ENCODE measurements around the gene CCNT1.
"Not testable (repeated sequence)": the region's sequence is repeated elsewhere in the genome, so short reads cannot be mapped to it uniquely, and the experiment has no call there.

The CCNT1 gene

DNA sequence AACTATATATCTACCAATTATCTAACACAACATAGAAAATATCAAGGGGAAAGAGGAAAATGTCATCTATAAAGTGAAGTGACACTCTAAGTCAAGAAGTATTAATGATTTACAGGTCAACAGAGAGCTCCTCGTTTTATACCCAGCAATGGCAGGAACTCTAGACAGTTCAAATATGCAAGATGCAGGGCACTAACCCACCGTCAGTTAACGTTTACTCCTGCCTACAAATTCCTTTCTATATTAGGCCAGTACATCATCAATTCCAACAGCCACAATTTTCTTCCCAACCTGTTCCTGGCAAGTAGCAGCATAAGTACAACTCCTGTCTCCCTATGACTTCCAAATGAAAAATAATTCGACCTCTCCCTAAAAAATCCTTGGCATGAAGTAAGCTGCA is 25.5 kb downstream of the CCNT1 start:
- FAIRE-seq: no peak

DNA sequence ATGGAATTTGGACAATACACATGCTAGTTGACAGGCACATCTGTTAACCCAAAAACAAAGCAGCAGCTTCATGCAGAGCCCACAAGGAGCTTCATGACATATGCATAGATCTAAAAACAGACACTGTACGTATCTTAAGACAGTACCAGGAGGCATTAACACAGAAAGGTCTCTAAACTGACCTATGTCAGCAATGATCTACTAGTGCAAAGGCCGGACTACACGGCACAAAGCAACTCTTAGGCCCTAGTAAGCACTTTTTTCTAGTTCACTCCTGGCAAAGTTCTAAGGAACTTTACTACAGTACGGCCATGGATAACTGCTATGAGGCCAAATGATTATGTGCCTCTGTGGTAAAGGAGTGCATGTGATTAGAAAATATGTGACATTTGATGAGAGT is 26.1 kb downstream of the CCNT1 start:
- FAIRE-seq: no peak

DNA sequence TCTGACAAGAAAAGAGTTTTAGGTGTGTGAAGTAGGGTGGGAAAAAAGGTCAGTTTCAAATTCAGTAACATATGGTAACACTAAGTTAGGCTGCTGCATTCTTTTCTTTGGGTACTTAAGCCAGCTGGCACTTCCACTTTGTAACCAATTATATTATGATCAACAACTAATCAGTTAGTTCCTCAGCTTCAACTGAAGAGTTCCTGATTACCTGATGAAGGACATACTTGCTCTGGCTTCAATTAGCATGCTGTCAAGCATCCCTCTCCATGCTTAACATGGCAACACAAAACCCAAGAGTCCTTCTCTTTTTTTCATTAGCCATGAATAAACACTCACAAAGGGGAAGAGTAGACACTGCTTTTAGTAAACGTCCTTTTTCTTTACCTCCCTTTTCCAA is 27.7 kb downstream of the CCNT1 start:
- FAIRE-seq: no peak

DNA sequence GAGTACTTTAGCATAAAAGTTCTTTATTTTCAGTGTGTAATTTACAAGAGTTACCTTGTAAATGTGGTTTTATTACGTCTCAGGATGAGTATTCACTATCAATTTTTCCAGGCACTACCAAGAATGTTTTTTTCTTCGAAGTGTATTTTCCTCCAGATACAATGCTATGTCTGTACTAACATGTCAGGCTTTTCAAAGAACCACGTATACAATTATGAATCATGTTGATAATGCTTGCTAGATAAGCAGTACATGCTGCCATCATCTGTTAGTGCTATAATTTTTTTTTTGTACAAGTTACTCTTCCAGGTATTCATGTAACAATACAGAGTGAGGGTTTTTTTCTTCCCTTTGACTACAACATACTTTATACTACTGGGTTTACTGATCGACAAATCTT is 28.9 kb downstream of the CCNT1 start:
- FAIRE-seq: no peak

DNA sequence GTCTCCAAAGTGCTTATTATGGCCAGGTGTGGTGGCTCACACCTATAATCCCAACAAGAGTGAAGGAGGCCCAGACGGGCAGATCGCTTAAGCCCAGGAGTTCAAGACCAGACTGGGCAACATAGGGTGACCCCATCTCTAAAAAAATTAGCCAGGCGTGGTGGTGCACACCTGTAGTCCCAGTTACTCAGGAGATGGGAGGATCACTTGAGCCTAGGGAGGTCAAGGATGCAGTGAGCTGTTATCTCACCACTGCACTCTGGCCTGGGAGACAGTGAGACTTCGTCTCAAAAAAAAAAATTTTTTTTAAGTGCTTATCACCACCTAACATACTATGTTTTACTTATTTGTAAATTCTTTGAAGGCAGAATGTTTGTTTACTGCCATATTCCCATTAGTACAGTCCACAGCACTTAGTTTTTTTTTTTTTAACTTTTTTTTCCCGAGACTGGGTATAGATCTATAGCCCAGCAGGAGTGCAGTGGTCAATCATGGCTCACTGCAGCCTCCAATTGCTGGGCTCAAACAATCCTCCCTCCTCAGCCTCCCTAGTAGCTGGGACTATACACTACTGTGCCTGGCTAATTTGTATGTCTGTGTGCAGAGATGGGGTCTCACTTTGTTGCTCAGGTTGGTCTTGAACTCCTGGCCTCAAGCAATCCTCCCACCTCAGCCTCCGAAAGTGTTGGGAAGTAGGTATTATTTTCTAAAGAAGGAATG is 29.7 kb downstream of the CCNT1 start:
- FAIRE-seq: no peak

DNA sequence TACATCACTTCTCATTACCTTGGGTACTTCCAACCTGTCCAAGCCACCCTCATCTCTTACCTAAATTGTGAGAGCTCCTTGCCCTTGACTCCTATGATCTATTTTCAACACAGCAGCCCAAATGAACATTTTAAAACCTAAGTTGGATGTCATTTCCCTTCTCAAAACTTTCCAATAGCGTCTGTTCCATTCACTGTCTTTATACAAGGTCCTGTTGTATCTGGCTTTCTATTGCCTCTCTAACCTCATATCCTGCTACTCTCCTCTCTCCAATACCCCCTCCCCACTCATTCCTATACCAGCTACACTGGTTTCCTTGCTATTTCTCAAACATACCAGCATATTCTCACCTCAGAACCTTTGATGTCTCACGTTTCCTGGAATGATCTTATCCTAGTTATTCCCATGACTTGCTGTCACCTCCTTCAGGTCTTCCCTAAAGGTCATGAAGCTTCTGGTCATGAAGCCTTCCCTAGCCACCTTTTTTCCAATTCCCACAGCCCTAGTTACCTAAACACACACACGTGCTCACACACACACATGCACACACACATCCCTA is 30.4 kb downstream of the CCNT1 start:
- FAIRE-seq: no peak

DNA sequence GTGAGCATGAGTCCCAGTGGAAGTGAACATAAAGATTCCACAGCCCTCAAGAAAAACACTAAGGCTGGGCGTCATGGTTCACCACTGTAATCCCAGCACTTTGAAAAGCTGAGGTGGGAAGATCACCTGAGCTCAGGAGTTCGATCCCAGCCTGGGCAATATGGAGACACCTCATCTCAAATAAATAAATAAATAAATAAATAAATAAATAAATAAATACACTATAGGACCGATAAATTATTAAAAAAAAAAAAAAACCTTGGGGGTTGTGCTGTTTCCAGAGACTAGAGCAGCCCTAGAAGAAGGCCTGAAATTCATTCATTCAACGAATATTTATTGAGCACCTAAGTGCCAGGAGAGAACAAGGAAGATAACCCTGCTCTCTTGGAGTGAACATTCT is 33.0 kb downstream of the CCNT1 start:
- no peak for FAIRE-seq

DNA sequence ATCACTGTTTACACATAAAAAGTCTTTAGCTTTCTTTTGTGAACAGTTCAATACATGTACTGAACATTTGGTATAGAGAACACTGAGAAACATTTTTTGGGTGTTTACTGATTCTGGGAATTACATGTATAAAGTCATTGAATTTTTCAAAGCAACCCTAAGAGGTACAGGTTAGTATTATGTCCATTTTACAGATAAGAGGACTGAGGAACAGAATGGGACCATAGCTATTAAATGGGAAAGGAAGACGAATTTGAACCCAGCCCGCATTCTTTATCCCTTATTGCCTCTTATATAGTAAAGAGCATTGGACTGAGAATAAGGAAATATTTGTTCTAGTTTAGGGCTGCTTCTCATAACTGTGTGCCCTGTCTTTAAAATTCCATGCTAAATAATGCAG is 33.6 kb downstream of the CCNT1 start:
- no peak for FAIRE-seq

DNA sequence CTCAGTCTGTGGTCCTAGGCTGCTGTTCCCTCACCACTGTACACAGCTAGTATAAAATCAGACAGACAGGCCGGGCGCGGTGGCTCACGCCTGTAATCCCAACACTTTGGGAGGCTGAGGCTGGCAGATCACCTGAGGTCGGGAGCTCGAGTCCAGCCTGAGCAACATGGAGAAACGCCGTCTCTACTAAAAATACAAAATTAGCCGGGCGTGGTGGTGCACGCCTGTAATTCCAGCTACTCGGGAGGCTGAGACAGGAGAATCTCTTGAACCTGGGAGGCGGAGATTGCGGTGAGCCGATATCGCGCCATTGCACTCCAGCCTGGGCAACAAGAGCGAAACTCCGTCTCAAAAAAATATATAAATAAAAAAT is 34.0 kb downstream of the CCNT1 start:
- FAIRE-seq: not testable (repeated sequence)

DNA sequence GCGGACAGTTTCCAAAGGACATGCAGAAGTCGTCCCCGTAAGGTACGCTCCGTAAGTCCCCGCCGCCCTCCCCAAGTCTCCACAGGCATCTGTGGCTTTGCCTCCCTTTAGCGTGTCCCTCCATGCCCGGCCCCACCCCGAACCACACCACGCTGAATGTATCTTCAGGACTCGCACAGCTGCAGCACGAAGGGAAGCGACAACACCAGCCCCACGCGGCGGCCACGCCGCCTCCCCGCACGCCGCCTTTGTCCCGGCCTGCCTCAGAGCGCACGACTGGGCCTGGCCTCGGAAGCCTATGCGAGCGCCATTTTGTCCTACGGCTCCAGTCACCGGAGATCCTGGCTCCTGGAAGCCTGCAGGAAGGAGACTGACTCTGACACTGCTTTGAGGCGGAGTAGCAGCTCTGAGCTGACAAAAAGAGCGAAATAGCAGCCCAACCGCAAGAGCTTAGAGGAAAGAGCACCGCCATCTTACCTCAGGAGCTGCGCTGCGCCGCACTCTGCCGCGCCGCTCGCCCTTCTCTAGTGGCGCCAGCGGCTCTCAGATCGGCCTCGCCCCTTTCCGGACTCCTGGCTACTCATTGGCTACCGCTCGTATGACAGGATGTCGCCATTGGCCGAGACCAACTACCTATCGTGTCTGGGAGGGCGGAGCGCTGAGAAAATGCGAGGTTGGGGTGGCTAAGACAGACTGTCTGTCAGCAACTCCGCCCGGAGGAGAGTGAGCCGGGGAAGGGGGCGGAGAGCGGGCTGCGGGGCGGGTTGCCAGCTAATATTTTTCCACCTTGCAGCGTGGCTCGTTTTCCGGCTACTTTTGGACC is 34.6 kb downstream of the CCNT1 start, which contains the start of gene KANSL2:
TSS of gene KANSL2 (minus strand) at position 529 of the 823 bp plus-strand sequence. CDS start 606 bp downstream, outside the sequence.
- FAIRE-seq: peak; percentile 65

DNA sequence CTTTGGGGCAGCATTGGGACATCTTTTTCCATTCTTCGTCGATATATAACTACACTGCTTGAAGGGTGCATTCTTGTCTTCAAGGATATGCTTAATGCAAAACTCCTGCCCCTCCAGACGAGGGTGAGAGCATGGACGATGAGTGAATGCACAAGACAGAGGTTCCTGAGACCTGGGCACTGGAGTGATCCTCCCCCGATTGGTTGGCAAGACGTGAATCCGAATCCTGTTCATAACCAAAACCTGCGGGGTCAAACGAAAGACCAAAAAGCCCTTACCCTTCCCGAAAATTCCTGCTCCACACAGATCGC is 35.2 kb downstream of the CCNT1 start:
- no peak for FAIRE-seq

DNA sequence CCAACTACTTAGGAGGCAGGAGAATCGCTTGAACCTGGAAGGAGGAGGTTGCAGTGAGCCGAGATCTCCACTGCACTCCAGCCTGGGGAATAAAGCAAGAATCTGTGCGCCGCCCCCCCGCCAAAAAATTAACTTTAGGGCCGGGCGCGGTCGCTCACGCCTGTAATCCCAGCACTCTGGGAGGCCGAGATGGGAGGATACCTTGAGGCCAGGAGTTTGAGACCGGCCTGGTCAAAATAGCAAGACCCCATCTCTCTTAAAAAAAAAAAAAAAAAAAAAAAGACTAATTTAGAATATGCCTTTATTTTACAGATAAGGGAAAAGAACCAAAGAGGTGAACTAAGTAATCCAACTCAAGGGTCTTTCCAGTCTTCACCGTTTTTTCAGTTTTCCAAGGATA is 35.6 kb downstream of the CCNT1 start:
- FAIRE-seq: no peak

DNA sequence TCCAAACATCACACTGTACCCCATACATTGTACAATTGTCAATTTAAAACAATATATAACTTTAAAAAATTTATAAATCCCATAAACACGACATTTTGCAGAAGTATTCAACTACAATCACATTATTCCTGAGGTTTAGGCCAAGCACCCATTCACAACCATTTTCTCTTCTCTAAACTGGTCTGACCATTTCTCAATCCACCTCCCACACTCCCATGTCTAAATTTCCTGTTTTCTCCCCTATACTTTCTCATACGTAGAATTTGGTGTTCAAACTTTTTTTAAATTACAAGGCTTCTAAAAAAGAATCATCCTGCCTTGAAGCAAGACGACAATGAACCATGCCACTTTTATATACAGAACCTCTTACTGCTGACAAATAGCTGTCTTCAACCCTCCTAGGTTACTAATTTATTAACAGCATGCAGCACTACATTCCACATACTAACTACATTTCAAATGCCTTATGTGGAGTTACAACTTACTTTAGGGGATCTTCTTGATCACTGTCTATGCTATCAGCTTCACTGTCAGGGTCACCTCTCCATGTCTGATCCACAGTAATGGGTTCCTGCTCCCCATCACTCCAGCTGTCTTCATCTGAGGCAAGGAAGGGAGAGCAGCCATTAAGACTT is 37.8 kb downstream of the CCNT1 start:
- FAIRE-seq: no peak

DNA sequence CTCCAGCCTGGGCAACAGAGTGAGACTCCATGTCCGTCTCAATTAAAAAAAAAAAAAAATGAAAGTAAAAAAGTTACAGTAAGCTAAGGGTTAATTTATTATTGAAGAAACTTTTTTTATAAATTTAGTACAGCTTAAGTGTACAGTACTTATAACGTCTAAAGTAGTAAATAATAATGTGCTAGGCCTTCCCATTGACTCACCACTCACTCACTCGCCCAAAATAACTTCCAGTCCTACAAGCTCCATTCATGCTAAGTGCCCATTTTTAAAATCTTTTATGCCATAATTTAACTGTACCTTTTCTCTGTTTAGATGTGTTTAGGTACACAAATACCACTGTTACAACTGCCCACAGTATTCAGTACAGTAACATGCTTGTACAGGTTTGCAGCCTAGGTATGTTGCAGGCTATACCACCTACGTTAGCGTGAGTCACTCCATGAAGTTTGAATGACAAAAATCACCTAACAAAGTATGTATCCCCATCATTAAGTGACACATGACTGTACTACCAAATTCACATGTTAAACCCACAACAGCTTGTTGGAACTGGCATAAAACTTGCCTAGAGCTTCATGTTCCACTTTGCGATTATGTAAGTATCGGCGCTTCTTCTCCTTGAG is 45.2 kb downstream of the CCNT1 start:
- FAIRE-seq: no peak

DNA sequence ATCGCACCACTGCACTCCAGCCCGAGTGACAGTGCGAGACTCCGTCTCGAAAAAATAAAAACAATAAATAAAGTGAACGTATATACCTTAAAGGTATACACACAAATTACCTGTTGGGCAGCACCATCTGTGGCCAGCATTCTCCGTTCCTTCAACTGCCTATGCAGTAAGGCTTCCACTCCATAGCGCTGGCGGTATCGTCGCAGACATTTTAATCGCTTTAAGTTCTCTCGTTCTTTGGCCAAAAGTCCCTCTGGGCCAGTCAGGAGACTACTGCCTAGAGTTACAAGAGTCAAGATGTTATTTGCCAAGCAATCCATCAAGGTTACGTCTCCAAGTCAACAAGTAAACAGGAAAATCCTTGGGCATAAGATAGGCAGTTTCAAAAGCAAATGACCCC is 47.5 kb downstream of the CCNT1 start:
- FAIRE-seq: no peak

DNA sequence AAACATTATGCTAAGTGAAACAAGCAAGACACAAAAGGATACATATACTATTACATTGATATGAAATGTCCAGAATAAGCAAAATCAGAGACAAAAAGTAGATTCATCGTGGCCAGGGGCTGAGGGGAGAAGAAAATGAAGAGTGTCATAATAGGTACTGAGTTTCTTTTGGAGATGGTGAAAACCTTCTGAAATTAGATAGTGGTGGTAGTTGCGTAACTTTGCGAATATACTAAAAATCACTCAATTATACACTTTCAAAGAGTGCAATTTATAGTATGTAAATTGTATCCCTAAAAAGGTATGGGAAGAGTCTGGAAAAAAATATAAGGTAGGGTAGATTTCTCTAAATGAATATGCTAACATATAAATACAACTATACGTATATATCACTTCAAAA is 56.6 kb downstream of the CCNT1 start:
- no peak for FAIRE-seq

DNA sequence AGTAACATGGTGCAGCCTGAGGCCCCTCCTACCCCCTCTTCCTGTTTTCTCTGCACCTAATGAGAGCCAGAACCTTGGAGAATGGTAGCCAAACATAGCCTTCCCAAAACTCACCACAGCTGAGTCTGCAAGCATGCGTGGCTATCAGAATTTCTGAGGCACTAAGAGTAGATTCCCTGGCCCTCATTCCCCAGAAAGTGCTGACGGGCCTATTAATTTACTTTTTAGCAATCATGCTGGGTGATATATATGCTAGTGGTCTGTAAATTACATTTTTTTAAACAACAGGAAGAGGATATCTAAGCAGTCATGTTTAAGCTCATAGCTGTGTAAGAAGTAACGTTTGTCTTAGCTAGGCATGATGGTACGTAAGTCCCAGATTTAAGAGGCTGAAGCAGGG is 64.8 kb downstream of the CCNT1 start:
- no peak for FAIRE-seq

DNA sequence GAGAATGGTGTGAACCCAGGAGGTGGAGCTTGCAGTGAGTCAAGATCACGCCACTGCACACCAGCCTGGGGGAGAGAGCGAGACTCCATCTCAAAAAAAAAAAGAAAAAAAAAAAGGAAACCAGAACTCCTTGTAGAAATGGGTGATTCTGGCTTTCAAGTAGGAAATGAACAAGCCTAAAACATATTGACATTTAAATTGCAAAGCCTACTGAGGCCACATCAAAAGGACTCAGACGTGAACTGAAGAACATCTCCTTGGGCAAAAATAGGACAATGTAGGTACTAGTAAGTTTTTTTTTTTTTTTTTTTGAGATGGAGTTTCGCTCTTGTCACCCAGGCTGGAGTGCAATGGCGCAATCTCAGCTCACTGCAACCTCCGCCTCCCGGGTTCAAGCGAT is 71.2 kb downstream of the CCNT1 start:
- FAIRE-seq: not testable (repeated sequence)

DNA sequence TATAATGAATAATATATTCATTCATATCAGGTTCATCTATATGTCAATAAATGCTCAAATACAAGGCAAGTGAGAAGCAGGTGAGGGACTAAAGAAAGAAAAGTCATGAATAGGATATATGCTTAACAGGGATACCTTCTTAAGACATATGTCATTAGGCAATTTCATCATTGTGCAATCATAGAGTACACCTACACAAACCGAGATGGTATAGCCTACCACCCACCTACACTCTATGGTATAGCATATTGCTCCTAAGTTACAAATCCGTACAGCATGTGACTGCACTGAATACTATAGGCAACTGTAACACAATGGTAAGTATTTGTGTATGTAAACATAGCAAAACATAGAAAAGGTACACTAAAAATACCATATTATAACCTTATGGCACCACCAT is 73.5 kb downstream of the CCNT1 start:
- FAIRE-seq: no peak

DNA sequence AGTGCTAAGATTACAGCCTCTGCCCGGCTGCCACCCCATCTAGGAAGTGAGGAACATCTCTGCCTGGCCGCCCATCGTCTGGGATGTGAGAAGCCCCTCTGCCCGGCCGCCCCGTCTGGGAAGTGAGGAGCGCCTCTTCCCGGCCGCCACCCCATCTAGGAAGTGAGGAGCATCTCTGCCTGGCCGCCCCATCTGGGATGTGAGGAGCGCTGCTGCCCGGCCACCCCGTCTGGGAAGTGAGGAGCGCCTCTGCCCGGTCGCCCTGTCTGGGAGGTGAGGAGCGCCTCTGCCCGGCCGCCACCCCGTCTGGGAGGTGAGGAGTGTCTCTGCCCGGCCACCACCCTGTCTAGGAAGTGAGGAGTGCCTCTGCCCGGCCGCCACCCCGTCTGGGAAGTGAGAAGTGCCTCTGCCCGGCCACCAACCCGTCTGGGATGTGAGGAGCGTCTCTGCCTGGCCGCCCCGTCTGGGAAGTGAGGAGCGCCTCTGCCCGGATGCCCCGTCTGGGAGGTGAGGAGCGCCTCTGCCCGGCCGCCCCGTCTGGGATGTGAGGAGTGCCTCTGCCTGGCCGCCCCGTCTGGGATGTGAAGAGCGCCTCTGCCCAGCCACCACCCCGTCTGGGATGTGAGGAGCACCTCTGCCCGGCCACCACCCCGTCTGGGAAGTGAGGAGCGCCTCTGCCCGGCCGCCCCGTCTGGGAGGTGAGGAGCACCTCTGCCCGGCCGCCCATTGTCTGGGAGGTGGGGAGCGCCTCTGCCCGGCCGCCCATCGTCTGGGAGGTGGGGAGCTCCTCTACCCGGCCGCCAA is 74.6 kb downstream of the CCNT1 start:
- FAIRE-seq: not testable (repeated sequence)

DNA sequence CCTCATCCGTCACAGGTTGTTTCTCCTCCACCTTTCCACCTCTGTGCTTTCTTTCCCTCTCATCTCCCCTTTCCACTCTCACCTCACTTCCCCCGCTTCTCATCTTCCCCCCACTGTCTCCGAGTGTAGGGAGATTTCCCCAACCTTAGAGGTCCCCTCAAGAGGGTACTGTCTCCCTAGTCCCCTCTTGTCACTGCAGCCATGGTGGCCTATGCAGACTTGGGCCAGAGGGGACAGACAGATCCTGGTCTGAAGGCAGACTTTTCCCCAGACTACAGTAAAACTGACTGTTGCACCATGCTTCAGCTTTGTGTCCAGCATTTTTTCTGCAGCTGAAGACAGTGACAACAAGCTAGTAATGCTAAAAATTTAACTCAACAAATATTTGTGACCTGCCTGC is 75.7 kb downstream of the CCNT1 start:
- FAIRE-seq: no peak

DNA sequence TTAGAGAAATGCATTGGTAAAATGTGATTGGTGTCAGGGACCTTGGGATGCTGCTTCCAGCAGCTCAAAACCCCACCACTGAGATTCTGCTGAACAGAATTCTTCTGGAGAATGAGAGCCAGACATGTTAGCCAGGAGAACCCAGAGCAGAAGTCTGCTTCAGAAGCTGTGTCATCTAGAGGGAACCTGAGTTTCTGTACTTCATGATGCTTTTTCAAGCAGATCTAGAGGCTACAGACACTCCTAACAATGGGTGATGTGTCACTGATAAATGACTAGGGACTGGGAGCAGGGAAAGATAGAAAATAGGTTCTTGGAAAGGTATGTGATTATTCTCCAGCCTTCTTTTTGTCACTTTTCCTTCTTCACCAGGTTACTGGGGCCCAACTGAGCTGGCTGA is 76.1 kb downstream of the CCNT1 start:
- no peak for FAIRE-seq
